Activated naive CD4-positive, alpha-beta T cell treated with anti-CD3 and anti-CD28 coated beads, Interleukin-2, amount 50 U/mL, for 72 hours (primary cell): Measurements from ENCODE around the gene MYO3A. TPM values are rescaled to one million over a fixed set of nuclear protein-coding genes. Genes with fewer than 3 reads are reported as not detected.

Source experiments
- ATAC-seq, 2 donors: fragments of 150-1000 bp; cut with Tn5 transposase; 2 replicates each; pipeline ENCODE4 v1.10.0; 2021; ENCODE audit warnings: mild to moderate bottlenecking in 2 of 2, moderate library complexity in 2 of 2
- DNase-seq, 2 donors: peaks; one replicate each; pipeline ENCODE4 v3.0.0; 2021 to 2022; ENCODE audit warnings: low spot score in 2 of 2
- H3K27ac Mint-ChIP-seq, 2 donors: one replicate each; pipeline ENCODE4 v1.8.0; 2022; ENCODE audit warnings: mild to moderate bottlenecking in 2 of 2, mixed read lengths in 2 of 2
- H3K36me3 Mint-ChIP-seq, 2 donors: one replicate each; pipeline ENCODE4 v1.8.0; 2022; ENCODE audit warnings: mixed read lengths in 2 of 2
- H3K9me3 Mint-ChIP-seq, 2 donors: one replicate each; pipeline ENCODE4 v1.8.0; 2022; ENCODE audit warnings: mixed read lengths in 2 of 2
- total RNA-seq, 2 donors: library from RNA; stranded (reverse); gene quantifications; one replicate each; pipeline ENCODE4 v1.2.3, GENCODE V29; 2022

Gene MYO3A
- total RNA-seq, 2 donors from 2014 or later = not detected

DNA sequence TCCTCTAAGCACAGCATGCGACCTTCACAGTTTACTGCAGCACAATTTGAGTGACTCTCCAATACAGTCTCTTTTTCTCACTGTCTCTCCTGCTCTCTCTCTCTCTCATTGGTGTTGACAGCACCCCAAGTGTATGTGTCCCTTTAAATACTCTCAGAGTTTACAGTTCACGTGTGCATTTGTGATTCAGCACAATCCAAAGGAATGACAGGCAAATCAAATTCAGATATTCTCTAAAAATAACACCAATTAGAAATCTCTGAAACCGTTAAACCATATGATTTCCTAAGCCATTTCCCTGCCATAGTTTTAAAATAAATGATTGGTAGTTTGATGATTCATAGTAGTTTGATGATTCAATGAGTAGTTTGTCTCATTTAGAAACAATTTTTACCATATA is 178.5 kb downstream of the MYO3A start:
- Mint-ChIP-seq H3K36me3 (no peaks in the 10 kb centered on the region), H3K27ac (no peak overlapping the region), H3K9me3 (no peaks in the 10 kb centered on the region)
- DNase-seq = no peak
- ATAC-seq = no peak

DNA sequence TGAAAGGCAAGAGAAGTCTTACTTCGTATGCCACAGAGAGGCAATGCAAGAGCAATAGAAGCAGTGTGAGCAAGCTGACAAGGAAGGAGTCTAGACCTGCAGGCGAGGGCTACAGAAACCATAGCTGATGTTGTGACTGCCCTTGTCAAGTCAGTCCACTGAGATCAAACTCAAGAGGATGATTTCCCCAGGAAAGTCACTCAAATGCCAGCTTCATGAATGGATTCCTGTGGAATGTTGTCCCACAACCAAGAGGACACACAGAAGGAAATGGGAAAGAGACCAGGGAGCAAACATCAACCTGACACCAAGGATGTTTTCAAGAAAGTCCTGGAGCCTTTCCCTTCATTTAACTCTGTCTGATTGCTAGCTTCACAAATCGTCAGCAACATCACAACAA is 204.6 kb downstream of the MYO3A start:
- DNase-seq (no peak), ATAC-seq (no peak)
- Mint-ChIP-seq H3K36me3 (no peaks in the 10 kb centered on the region), H3K9me3 (peaks cover 4% of the 10 kb centered on the region in 2 donors), H3K27ac (no peak overlapping the region)

DNA sequence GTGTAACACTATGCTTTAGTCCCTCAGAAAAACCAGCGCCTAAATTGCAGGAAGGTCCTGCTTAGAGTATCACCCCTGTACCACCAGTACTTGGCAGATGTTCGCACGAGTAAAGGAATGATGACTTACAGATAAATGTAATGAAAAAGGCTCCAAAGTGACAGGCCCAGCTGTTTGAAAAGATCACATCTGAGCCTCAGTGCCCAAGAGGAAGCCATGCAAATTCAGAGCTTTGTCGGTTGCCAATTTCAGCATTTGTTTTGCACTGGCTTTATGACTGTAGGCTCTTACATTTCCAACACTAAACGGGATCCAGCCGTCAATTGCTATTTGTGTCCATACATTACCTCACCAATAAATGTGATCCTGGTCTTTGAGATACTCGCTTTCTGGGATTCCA is 222.0 kb downstream of the MYO3A start:
- ATAC-seq = no peak

DNA sequence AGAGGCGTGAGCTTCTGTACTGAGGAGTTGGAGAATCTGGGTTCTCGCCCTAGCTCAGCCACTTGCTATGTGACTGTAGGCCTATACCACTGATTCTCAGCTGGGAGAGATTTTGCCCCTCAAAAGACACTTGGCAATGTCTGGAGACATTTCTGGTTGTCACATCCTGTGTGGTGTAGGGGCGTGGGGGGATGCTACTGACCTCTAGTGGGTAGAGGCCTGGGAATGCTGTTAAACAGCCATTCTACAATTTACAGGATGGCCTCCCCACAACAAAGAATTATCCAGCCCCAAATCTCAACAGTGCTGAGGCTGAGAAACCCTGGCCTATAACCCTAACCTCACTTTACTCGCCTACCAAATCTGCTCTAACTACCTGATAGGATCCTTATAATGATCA is 223.7 kb downstream of the MYO3A start:
- ATAC-seq = no peak
- no peaks in the 10 kb centered on the region for H3K36me3 Mint-ChIP-seq
- no peaks in the 10 kb centered on the region for H3K9me3 Mint-ChIP-seq
- H3K27ac Mint-ChIP-seq = no peak overlapping the region
- DNase-seq = no peak

More for the DNA sequence above, 222.0 kb downstream of the MYO3A start:
- no peak for DNase-seq
- Mint-ChIP-seq H3K36me3 (no peaks in the 10 kb centered on the region), H3K27ac (no peak overlapping the region), H3K9me3 (no peaks in the 10 kb centered on the region)

DNA sequence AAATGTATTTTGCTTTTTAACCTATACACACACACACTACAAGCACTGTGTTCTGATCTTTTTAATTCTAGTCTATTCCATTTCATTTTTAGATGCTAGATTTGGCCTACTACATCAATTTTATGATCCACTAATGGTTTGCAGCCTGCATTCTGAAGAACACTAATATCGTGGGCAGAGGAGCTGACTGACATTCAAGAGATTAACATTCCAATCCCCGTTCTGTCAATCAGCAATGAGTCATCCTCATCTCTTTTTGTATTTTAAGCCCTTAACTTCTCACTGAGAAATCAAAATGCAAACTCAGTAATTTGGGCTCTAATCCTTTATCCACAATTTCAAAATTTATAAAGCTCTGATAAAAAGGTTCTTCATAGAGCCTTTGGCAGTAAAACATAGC is 235.4 kb downstream of the MYO3A start:
- ATAC-seq (no peak), DNase-seq (no peak)
- H3K9me3 Mint-ChIP-seq = no peaks in the 10 kb centered on the region
- no peak overlapping the region for H3K27ac Mint-ChIP-seq
- no peaks in the 10 kb centered on the region for H3K36me3 Mint-ChIP-seq

DNA sequence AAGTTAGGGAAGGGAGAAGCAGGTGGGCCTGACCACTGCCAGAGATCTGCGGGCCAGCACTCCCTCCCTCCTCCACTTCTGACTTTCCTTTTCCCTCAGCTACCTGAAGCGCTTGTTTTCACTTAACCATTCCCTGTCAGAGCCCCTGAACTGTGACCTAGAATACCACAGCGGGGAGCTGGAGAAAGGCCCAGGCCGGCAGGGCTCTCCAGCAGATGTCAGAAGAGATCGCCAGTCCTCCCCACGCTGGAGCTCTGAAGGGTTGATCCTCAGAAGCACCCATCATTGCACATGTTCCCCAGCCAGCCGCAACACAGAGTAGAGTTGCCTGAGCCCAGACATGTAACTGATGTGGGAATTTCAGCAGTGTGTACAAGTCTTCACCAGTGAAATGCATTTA is 238.1 kb downstream of the MYO3A start:
- no peak for ATAC-seq
- no peak for DNase-seq
- Mint-ChIP-seq H3K36me3 (no peaks in the 10 kb centered on the region), H3K9me3 (no peaks in the 10 kb centered on the region), H3K27ac (no peak overlapping the region)

DNA sequence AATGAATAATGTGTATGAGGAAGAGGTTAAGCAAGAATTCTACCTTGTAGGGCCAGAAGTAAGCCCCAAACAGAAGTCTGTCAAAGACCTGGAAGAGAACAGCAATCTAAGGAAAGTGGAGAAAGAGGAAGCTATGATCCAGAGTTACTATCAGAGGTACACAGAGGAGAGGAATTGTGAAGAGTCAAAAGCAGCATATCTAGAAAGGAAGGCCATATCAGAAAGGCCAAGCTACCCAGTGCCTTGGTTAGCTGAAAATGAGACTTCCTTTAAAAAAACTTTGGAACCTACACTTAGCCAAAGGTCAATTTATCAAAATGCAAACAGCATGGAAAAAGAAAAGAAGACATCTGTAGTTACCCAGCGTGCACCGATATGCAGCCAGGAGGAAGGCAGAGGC is 239.8 kb downstream of the MYO3A start:
- Mint-ChIP-seq H3K36me3 (no peaks in the 10 kb centered on the region), H3K9me3 (no peaks in the 10 kb centered on the region), H3K27ac (no peak overlapping the region)
- ATAC-seq (no peak), DNase-seq (no peak)

DNA sequence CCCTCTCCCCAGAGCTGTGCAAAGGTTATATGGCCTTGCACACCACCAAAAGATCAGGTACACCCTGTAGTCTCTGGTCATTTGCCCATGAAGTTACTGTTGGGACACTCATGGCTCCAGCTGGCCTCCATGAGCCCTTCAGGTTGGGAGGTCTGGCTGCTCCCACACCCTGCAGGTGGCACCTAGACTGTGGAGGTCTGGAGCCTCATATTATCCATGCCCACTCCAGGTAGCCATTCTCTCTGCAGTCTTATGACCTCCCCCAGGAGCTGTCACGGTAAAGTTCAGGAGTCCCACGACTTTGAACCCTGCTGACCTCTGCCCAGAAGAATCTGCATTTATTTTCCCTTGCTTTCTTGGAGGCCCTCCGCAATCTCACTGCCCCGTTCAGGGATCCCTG is 243.3 kb downstream of the MYO3A start:
- ATAC-seq (no peak), DNase-seq (no peak)
- Mint-ChIP-seq H3K27ac (no peak overlapping the region), H3K9me3 (no peaks in the 10 kb centered on the region), H3K36me3 (no peaks in the 10 kb centered on the region)

DNA sequence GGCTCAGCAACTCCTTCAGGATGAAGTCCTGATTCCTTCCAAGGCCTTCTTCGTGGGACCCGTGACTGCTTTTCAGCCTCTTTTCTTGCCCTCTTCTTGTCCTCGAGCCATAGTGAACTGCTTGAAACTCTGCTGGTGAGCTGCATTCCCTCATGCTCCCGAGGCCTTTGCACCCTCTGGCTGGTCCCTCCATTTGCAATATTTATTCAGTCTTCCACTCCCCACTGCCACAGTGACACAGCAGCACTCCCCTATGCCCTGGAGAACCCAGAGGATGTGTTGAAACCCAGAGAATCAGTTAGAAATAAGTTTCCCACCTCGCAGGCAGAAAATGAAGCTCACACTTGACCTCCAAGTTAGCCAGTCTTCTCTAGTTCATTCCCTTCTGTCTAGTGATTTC is 260.2 kb downstream of the MYO3A start:
- no peak for DNase-seq
- ATAC-seq = no peak
- H3K36me3 Mint-ChIP-seq = peaks cover 0 to 8% of the 10 kb centered on the region in 2 donors
- peaks cover 6 to 8% of the 10 kb centered on the region in 2 donors for H3K9me3 Mint-ChIP-seq
- H3K27ac Mint-ChIP-seq = no peak overlapping the region

DNA sequence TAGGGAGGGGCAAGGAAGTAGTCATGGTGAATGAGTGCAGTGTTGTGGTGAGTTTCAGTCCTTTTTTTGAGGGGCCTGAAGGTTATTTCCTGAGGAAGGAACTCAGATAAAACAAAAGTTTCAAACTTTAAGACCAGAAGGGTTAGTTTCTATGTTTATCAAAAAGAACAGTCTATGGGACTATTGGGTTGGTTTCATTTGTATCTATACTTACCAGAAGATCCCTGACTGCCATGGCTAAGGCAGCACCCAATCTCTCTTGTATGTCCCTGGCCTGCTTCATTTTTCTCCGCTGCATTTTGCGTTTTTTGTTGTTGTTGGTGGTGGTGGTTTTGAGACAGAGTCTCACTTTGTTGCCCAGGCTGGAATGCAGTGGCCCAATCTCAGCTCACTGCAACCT is 263.2 kb downstream of the MYO3A start:
- Mint-ChIP-seq H3K36me3 (peaks cover 0 to 6% of the 10 kb centered on the region in 2 donors), H3K27ac (no peak overlapping the region), H3K9me3 (peaks cover 4 to 8% of the 10 kb centered on the region in 2 donors)
- no peak for DNase-seq
- no peak for ATAC-seq

DNA sequence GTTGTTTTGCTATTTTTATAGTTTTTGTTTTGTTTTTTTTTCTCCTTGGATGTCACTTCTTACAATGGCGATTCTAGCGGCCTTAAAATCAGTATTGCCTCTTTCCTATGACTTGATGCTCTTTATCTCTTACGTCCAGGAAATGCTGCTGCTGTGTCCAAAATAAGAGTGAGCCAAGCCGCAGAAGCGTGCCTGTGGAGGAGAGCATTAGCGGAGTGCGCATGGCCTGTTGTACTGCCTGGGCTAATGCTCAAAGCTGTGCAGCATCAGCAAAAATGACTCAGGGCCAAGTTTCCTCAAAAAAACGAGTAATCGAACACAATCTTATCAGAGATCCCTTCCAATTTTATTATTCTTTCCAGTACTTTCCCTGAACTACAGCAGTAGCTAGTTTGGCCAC is 264.1 kb downstream of the MYO3A start:
- DNase-seq = no peak
- Mint-ChIP-seq H3K9me3 (peaks cover 4 to 8% of the 10 kb centered on the region in 2 donors), H3K27ac (no peak overlapping the region), H3K36me3 (peaks cover 0 to 6% of the 10 kb centered on the region in 2 donors)
- no peak for ATAC-seq

DNA sequence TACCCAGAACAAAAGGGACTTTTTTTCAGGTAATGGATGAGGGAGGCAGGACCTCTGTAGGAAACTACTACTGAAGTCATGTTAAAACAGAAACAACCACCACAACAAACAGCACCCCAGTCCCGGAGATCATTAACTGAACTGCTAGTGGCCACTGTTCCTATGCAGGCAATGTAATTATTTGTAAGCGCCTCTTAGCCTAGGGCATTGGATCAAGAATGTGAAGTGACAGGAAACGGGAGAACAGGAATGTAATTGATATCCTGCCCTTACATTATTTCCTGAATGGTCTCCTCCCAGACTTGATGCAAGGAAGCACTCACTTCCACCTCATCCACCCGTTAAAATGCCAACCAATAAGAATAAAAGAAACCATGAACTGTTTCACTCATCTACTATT is 265.8 kb downstream of the MYO3A start:
- peaks cover 0 to 6% of the 10 kb centered on the region in 2 donors for H3K36me3 Mint-ChIP-seq
- DNase-seq (no peak), ATAC-seq (no peak)
- H3K9me3 Mint-ChIP-seq = peaks cover 4 to 8% of the 10 kb centered on the region in 2 donors
- no peak overlapping the region for H3K27ac Mint-ChIP-seq

DNA sequence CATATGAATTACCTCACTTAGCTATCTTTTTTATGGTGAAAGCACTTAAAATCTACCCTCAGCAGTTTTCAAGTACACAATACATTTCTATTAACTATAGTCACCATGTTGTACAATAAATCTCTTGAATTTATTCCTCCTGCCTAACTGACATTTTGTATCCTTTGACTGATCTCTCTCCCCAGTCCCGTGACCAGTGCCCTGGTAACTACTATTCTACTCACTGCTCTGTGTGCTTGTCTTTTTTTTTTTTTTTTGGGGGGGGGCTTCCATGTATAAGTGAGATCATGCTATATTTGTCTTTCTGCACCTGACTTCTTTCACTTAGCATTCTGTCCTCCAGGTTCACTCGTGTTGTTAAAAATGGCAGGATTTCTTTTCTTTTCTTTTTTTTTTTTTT is 271.2 kb downstream of the MYO3A start:
- Mint-ChIP-seq H3K9me3 (peaks cover 0 to 5% of the 10 kb centered on the region in 2 donors), H3K27ac (no peak overlapping the region), H3K36me3 (no peaks in the 10 kb centered on the region)
- no peak for ATAC-seq
- DNase-seq = no peak

DNA sequence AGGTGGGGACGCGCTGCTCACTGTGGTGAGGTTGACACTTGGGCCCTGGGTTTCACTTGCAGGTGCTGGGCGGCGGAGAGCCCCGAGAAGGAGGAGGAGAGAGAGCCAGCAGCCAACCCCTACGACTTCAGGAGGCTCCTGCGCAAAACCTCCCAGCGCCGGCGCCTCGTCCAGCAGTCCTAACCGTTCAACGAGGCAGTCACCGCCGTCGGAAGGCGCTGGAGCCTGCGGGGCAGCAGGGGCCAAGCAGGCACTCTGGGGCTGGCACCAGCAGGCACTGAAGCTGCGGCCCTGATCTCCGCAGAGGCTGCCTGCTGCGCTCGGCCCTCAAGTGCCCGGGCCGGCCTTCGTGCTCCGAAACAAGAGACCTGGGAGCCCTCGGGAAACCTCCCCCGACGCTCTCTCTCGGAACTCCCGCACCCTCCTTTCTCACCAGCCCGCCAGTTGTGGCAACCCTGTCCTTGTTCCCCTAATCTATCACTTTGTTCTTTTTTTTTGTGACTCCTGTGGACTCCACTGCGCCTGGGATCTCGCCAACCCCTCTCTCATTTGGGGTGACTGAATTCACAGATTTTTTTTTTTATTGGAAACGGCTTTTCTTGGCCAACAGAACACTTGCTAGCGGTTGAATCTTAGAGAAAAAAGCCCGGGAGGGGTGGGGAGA is 277.9 kb downstream of the MYO3A start:
- no peaks in the 10 kb centered on the region for H3K36me3 Mint-ChIP-seq
- no peak for DNase-seq
- ATAC-seq = no peak
- no peak overlapping the region for H3K27ac Mint-ChIP-seq
- H3K9me3 Mint-ChIP-seq = peaks cover 0 to 5% of the 10 kb centered on the region in 2 donors

DNA sequence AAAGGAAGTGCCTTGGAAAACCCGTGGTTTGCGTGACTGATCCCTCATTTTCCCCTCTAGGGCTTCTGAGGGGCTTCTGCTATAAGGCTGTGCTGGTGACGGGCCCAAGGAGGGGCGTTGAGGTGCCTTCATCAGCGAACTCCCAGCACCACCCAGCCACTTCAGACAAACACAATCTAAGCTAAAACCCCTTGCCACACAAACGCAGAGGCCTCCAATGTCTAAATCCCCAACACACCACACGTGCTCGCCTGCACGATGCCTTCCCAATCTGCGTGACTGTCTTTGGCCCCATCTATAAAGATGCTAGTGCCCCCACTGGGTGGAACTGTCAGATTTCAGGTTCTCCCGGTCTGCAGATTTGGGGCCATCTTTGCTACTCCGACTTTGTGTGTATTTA is 278.5 kb downstream of the MYO3A start:
- ATAC-seq = no peak
- Mint-ChIP-seq H3K36me3 (no peaks in the 10 kb centered on the region), H3K9me3 (peaks cover 0 to 1% of the 10 kb centered on the region in 2 donors), H3K27ac (no peak overlapping the region)
- no peak for DNase-seq

DNA sequence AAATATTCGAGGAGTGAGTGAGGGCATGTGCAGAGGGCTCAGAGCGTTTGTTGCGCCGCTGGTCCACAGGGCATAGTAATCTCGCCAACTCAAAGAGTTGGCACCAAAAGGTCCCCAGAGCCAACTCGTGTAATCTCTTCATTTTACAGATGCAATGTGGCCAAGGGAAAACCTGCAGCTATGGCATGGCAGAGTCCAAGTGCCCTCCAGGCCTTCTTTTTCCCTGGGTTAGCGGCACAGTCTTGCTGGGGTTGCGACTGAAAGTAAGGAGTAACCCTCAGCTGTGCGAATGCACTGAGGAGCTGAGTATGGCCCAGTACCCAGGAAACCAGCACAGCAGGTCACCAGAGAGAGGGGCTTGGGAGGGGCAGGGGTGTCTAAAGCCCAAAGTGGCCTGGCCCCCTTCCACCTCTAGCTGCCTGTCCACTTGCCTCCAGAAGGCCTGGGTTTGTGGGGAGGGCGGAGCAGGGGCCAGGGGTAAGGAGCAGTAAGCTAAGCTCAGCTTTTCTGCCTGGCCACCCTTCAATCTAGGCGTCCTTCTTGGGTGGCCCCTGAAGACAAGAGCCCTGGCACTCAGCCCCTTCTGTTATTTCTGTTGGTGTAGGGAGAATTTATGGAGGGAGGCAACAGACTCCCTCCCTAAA is 279.2 kb downstream of the MYO3A start:
- DNase-seq = no peak
- no peaks in the 10 kb centered on the region for H3K36me3 Mint-ChIP-seq
- no peak for ATAC-seq
- H3K27ac Mint-ChIP-seq = no peak overlapping the region
- no peaks in the 10 kb centered on the region for H3K9me3 Mint-ChIP-seq

DNA sequence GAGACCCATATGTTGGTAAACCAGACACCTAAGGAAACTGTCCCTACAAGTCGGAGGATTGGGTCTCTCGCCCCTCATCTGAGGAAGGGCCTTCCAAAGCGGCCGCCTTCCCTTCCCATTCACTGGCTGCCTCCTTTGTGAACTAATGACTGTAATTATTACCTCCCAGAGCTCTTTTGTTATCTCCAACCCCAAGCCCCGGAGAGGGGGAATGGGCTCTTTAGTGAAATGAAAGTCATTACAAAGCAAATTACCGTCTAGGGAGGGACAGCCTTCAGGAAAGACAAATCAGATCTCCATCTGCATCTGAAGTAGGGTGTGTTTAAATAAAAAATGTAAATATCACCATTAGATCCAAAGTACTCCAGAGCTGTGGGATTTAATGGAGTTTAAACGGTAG is 280.0 kb downstream of the MYO3A start:
- peaks cover 6 to 7% of the 10 kb centered on the region in 2 donors for H3K36me3 Mint-ChIP-seq
- no peak overlapping the region for H3K27ac Mint-ChIP-seq
- H3K9me3 Mint-ChIP-seq = no peaks in the 10 kb centered on the region
- DNase-seq (no peak), ATAC-seq (no peak)
